GM21825 (cell line): ENCODE measurements around the gene CACNA1F.

Experiments used
- ATAC-seq: cut with Tn5 transposase; IDR thresholded peaks from one replicate; pipeline ENCODE4 v1.9.1; 2021; ENCODE audit warnings: mild to moderate bottlenecking, moderate library complexity; ENCODE audit not compliant: unreplicated experiment

Gene CACNA1F

DNA sequence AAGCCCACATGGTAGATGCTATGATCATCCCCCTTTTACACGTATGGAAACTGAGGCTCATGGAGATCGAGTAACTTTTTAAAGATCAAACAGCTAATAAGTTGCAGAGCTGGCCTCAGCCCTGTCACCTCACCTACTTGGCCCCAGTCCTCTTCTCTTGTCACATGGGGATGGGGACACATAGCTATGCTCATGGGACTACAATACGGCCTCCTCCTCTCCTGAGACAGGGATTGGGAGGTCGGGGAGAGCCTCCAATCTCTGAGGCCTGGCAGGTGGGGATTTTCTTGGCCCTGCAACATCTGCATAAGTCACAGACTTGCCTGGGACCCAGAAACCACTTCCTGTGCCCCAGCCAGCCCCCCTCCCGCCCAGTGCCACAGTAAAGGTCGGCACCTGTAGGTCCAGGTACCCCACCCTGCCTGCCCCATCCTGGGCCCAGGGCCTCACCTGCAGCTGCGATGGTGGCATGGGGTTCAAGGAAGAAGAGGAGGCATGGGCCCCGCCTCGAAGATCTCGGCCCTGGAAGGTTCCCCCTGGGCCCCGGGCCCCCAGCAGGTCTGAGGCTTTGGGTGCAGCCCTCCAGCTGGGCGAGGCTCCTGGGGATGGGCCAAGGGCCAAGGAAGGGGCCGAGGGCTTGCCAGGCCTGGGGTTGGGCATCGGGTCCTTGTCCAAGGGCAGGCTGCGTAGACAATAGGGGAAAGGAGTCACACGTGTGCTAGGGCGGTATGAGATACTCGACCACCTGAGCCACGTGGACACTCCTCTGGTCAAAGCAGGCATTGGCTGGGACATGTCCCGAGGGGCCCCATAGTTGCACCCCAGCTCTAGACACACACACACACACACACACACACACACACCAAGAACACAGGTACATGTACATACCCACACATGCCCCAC lies 25.0 kb upstream of the CACNA1F start:
- ATAC-seq = no peak

DNA sequence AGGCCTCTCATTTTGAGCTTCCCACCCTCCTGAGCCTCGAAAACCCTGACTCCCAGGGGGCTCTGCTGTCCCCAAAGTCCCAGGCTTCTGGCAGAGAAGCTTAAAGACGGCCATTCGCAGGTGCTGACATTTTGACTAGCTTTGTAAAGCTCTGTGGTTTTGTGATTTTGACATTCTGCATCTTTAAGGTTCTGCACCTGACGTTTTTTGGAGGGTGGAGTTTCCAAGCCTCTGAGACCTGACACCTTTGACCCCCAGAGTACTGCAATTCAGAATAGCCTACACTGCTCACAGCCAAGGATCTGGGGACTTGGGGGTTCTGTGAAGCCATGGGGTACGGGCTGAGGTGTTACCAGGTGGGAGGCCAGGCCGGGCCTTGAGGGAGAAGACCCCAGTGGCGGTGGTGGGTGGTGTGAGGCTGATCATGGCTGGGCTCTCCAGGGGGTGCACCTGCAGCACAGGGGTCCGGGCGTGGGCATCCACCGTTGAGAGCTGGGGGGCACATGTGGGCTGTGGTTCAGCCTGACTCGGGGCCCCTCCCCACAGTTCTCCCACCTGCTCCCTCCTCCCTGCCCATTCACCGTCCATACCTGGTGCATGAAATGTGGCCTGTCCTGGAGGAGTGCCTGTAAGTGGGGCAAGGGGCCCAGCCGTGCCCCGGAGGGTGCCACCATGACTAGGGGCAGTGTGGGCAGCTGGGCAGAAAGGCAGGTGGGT lies 24.1 kb upstream of the CACNA1F start:
- ATAC-seq = no peak

DNA sequence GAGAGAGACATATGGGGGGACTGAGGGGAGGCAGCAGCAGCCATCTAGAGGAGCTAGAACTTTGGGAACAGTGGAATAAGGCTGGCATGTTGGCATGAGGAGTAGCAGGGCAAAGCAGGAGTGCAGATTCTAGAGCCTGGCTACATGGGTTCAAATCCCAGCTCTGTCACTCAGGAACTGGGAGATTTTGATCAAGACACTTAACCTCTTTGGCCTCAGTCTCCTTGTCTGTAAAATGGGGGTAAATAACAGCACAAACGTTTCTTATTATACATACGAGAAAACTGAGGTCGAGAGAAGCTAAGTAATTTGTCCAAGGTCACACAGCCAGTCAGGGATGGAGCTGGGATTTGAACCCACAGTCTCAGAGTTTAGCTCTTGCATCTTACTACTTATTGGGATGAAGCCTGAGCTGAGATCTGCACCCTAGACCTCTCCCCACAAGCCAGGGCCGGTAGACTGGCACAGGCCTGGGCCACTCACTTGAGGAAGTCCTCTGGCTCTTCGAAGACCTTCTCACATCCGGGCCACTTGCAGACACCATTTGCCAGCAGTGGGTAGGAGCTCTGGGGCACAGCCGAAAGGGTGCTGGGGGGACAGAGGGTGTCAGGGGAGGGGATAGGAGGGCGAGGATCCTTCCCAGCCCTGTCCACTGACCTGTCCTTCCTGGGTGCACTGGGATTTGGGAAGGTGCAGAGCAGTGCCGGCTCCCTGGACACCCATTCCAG lies 23.3 kb upstream of the CACNA1F start:
- ATAC-seq = no peak

DNA sequence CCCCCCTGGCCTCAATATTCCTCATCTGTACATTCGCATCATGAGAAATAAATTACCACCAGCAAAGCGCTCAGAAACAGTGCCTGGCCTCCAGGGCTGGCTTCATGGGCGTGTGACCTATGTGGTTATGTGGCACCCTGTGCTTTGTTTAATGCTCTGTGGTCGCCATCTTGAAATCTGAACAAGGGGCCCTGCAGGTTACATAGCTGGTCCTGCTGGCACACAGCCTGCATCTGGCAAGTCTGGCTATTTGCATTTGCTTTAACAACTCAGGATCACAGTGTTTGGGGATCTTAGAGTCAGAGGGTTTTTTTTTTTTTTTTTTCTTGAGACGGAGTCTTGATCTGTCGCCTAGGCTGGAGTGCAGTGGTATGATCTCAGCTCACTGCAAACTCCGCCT lies 21.5 kb upstream of the CACNA1F start:
- ATAC-seq = no peak

DNA sequence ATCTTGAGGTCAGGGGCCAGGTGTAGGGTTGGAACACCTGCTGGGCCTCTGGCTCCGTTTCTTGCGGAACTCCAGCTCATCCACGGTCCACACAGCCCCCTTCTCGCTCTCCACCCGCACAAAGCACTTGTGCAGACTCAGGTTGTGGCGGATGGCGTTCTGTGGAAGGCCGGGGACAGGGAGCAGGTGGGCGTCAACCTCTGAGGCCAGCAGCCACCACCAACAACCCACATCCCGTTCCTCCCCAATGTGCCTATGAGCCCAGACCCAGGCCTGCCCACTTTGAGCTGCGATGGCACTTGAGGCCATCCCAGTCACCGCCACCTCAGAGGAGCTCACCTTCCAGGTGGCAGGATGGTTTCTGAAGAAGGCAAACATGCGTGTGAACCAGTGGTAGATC lies 18.2 kb upstream of the CACNA1F start:
- no peak for ATAC-seq

DNA sequence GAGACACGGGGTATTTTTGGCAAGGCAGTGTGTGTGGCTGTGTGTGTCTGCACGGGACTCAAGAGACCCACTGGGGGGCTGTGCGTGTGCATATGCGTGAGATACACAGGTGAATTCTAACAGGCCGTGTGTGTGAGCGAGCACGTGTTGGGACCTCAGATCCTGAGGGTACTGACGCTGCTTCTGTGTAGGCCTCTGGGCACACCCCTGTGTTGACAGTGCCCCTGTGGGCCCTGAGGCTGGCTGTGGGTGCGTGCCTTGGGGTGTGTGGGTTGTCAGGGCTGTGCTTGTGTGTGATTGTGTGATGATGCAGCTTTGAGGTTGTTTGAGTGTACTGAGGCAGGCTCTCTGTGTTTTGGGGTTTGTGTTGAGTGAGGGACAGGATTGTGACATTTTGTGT lies 17.4 kb upstream of the CACNA1F start:
- no peak for ATAC-seq

DNA sequence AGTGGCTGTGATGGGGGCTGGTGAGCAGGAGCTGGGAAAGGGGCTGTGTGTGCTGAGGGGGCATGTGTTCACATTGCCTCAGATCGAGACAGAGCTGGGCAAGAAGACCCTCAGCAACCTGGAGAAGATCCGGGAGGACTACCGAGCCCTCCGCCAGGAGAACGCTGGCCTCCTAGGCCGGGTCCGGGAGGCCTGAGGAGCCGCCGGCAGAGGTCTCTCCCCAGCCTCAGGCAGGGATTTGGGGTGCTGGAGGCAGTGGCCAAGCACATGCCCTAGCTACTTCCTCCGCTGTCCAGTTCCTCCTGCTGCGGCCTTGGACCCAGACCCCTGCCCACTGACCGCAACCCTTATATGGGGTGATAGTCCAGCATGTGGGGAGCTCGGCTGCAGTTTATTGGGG lies 16.9 kb upstream of the CACNA1F start:
- no peak for ATAC-seq

DNA sequence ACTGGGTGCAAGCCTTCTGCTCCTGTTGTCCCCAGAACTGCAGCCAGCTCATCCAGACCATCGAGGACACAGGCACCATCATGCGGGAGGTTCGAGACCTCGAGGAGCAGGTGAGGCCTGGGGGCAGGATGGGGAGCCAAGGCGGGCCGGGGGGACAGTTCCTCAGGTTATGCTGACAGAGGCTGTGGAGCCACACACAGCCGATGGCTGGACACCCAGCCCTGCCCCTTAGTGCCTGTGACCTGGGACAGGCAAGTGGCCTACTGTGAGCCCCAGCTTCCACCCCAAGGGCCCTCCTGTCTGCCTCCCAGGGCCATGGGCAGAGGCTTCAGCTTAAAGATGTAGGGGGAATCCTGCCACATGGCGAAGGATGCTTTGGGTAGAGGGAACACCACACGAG lies 16.5 kb upstream of the CACNA1F start:
- no peak for ATAC-seq

DNA sequence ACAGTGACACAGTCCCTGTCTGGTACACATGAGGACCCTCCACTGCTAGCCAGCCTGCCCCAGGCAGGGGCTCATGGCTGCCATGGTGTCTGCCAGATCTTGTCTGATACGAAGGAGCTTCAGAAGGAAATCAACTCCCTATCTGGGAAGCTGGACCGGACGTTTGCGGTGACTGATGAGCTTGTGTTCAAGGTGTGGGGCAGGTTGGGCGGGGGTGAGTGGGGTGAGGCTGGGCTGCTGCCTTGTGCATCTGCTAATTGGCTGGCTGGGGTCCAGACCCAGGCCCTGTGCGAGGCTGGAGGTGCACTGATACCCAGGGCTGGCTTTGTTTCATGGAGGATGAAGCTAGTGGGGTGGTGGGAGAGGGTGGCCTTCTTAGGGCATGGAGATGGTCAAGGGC lies 15.9 kb upstream of the CACNA1F start:
- no peak for ATAC-seq

DNA sequence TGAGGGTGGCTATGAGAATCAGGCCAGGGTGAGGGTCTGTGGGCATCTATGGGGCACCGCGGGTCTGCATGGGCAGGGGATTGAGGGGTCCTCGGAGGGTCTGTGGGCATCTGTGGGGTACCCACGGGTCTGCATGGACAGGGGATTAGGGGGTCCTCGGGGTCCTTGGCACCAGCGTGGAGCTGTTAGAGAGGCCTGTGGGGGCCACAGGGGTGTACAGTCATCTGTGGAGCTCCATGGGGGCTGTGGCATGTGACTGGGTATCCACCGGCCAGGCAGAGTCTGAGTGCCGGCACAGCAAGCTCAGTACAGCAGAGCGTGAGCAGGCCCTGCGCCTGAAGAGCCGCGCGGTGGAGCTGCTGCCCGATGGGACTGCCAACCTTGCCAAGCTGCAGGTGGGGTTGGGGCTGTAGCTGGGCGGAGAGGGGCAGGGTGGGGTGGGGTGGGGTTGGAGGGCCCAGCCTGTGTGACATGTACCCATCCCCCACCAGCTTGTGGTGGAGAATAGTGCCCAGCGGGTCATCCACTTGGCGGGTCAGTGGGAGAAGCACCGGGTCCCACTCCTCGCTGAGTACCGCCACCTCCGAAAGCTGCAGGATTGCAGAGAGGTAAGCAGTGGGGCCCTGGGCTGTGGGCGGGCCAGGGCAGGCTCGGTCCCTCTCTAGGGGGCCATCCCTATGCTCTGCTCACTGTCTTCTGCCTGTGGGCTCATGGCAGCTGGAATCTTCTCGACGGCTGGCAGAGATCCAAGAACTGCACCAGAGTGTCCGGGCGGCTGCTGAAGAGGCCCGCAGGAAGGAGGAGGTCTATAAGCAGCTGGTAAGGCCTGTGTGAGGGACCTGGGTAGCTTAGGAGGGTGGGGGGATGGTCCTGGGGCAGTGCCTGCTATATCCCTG lies 15.0 kb upstream of the CACNA1F start:
- no peak for ATAC-seq

DNA sequence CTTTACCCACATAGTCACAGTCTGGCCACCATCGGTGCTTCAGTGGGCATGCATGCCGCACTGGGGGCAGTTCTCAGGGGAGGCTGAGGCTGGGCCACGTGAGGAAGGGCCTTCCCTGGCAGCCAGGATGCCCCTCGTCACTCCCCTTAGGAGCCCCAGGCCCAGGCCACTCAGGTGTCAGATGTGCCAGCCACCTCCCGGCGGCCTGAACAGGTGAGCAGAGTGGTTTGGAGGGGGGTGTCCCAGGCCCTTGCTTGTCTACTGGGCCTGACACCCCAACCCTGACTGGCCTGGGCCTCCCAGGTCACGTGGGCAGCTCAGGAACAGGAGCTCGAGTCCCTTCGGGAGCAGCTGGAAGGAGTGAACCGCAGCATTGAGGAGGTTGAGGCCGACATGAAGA lies 14.2 kb upstream of the CACNA1F start:
- no peak for ATAC-seq

DNA sequence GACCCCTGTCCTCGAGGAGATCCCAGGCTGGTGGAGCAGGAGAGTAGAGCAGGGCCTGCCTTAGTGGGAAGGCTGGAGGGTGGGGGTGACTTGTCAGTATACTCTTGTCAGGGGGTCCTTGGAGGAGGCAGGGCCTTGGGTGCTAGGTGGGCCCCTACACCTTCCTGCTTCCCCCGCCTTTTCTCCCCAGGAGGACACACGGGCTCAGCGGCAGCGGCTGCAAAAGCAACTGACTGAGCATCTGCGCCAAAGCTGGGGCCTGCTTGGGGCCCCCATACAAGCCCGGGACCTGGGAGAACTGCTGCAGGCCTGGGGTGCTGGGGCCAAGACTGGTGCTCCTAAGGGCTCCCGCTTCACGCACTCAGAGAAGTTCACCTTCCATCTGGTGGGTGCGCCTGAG lies 13.4 kb upstream of the CACNA1F start:
- ATAC-seq = no peak

DNA sequence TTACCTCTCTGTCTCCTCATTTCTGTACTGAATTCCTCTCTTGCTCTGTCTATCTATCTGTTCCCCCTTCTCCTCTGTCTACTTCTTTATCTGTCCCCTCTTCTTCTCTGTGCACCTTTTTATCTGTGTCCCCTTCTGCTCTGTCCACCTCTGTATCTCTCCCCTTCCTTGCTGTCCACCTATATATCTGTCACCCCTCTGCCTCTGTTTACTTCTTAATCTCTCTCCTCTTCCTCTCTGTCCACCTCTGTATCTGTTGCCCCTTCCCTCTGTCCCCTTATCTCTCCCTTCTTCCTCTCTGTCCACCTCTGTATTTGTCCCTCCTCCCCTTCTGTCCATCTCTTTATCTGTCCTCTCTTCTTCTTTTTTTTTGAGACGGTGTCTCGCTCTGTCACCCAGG lies 11.1 kb upstream of the CACNA1F start:
- no peak for ATAC-seq

DNA sequence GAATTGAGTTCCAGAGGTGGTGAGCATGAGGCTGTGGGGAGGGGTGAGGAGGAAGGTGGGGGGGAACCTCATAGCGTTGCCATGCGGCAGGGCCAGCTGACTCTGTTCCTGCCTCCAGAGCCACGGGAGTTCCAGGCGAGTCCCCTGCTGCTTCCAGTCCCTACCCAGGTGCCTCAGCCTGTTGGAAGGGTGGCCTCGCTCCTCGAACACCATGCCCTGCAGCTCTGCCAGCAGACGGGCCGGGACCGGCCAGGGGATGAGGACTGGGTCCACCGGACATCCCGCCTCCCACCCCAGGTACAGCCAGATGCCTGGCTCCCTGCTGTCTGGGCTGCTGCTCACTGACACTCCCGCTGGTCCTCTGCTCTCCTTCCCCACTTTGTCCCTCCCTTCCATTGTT lies 10.0 kb upstream of the CACNA1F start:
- no peak for ATAC-seq

DNA sequence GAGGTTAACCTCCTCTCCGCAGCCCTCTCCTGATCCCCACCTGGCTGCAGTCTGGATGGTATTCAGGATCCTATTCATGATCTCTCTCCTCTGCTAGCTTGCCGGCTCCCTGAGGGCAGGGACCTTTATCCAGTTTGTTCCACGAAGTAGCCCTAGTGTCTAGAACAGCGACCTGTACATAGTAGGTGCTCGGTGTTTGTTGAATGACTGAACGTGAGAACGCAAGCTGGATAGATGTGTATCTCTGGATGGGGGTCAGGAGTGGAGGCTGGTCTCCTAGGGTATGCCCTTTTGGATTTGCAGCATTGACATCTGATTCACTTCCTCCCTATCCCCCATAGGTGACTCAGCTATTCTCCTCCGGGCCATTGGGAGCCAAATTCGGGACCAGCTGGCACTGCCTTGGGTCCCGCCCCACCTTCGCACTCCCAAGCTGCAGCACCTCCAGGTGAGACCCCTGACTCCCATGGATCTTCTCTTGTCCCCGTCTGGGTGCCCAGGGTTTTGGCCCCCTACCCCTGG lies 9.5 kb upstream of the CACNA1F start:
- no peak for ATAC-seq

DNA sequence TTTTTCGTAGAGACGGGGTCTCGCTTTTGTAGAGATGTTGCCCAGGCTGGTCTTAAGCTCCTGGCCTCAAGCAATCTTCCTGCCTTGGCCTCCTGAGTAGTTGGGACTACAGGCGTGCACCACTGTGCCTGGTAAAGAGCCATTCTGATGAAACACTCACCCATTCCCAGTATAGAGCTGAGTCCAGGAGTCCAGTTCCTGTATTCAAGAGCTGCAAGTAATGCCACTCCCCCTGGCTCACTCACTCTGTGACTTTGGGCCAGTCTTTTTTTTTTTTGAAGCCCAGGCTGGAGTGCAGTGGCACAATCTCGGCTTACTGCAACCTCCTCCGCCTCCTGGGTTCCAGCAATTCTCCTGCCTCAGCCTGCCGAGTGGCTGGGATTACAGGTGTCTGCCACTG lies 5.6 kb upstream of the CACNA1F start:
- no peak for ATAC-seq

DNA sequence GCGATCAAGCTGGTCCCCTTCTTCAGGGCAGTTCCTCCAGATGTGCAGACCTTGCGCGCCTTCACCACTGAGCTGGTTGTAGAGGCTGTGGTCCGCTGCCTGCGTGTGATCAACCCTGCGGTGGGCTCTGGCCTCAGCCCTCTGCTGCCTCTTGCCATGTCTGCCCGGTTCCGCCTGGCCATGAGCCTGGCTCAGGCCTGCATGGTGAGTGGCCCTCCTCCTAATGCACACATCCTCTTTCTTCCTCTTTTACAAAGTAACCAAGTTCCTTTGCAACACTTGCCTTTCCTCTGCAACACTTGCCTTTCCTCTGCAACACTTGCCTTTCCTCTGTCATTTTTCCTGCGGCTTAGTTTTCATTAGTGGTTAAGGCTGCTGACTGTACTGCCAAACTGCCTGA lies 3.9 kb upstream of the CACNA1F start:
- no peak for ATAC-seq

DNA sequence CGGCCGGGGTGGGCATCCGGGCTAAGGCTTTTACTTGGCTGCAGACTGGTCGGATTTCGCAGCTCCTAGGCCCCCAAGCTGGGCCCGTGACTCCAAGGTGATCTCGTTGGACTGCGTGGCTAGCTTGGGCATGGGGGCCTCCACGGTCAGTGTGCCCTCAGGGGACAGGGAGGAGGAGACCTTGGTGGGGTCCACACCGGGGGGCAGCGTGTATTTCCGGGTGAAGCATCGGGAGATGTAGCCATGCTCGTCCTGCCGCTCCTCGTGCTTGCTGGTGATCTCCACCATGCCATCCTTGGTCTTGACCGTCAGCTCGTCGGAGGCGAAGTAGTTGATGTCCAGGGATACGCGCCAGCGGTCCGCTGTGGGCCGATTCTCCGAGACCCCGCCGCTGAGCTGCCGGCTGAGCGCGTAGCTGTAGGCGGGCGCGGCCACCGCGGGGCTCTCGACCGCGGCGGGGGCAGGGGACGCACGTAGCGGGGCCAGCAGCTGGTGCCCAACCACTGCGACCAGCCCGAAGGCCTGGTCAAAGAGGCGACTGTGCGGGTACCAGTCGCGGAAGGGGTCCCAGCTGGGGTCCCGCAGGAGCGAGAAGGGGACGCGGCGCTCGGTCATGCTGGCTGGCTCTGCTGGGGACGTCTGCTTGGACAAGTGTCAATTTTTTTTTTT lies 881 bp upstream of the CACNA1F start:
- no peak for ATAC-seq

DNA sequence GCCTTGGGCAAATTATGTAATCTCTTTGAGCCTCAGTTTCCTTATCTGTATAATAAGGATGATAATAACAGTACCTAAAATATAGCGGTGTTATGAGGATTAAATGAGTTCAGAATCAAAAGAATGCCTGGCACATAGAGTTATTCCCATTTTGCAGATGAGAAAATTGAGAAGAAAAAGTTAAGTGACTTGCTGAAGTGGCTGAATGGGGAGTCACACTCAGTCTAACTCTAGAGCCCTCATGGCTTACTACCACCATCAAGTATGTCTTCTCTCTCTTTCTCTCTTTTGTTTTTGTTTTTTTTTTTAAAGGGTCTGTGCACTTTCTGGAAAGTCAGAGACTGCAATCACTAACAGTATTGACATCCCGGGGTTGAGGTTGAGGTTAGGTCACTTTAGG lies 615 bp downstream of the CACNA1F start:
- no peak for ATAC-seq
